C1 segment of cervical spinal cord (tissue), 14 donors: ENCODE results near the gene KIAA0753.

Source experiments
- DNase-seq, 14 donors: peaks; one replicate each; lab custom pipeline; 2025; lab: John Stamatoyannopoulos, UW

KIAA0753 gene

GRCh38 chr17:6570731-6571451, 69.6 kb downstream of the KIAA0753 start:
- DNase-seq = no peak

- no peak for DNase-seq
Measured at GRCh38 chr17:6569370-6570285, 70.9 kb downstream of the KIAA0753 start.

- no peak for DNase-seq
Measured at GRCh38 chr17:6568184-6568758, 72.2 kb downstream of the KIAA0753 start.

GRCh38 chr17:6567528-6568183, 72.9 kb downstream of the KIAA0753 start:
- DNase-seq = no peak

- DNase-seq = no peak
Measured at GRCh38 chr17:6561446-6561845, 79.1 kb downstream of the KIAA0753 start.

GRCh38 chr17:6560496-6560895, 80.0 kb downstream of the KIAA0753 start:
- DNase-seq = no peak

- no peak for DNase-seq
Measured at GRCh38 chr17:6559753-6560215, 80.7 kb downstream of the KIAA0753 start.

GRCh38 chr17:6558932-6559752, 81.4 kb downstream of the KIAA0753 start:
- DNase-seq = peak in 1 of 14 donors; percentile 86

- DNase-seq = peak in 1 of 14 donors; percentile 53
Measured at GRCh38 chr17:6558276-6558675, 82.2 kb downstream of the KIAA0753 start.

GRCh38 chr17:6557040-6557438, 83.5 kb downstream of the KIAA0753 start:
- DNase-seq = no peak

- DNase-seq = peak in 1 of 14 donors; percentile 13
Measured at GRCh38 chr17:6556121-6557039, 84.1 kb downstream of the KIAA0753 start, which contains the start of gene PITPNM3. PITPNM3 (minus strand) TSS chr17:6556555; CDS start chr17:6556406, 149 bp downstream.

- DNase-seq = peak in 7 of 14 donors; percentile 3 to 80 (median 21)
Measured at GRCh38 chr17:6555331-6556120, 85.0 kb downstream of the KIAA0753 start.

- DNase-seq = peak in 1 of 14 donors; percentile 80
Measured at GRCh38 chr17:6554871-6555330, 85.6 kb downstream of the KIAA0753 start.

- no peak for DNase-seq
Measured at GRCh38 chr17:6554342-6554741, 86.2 kb downstream of the KIAA0753 start.

- peak in 4 of 14 donors; percentile 11 to 79 (median 20) for DNase-seq
Measured at GRCh38 chr17:6551869-6552531, 88.5 kb downstream of the KIAA0753 start.

- no peak for DNase-seq
Measured at GRCh38 chr17:6551356-6551755, 89.2 kb downstream of the KIAA0753 start.

GRCh38 chr17:6549384-6550036, 91.0 kb downstream of the KIAA0753 start:
- DNase-seq = no peak
